HG03469 (cell line): ENCODE data around the gene IRF1.

Experiments
- ATAC-seq: cut with Tn5 transposase; IDR thresholded peaks from one replicate; pipeline ENCODE4 v1.9.1; 2021; ENCODE audit warnings: mild to moderate bottlenecking, moderate library complexity, moderate number of reproducible peaks; ENCODE audit not compliant: unreplicated experiment

IRF1 gene

DNA sequence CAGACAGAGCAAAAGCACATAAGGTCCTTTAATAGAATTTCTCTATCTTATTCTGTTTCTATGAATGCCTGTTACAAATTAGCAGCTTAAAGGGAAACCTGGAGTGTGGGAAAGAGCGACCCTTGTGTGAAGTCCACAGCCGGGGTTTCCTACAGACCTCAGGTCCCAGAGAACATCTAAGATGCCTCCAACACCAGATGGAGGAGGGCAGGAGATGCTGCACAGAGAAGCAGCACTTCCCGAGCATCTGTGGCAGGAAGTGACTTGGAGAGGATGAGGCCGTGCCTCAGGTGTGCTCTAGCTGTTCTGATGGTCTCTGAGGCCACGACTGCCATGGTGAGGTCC is 26.8 kb downstream of the IRF1 start:
- no peak for ATAC-seq

DNA sequence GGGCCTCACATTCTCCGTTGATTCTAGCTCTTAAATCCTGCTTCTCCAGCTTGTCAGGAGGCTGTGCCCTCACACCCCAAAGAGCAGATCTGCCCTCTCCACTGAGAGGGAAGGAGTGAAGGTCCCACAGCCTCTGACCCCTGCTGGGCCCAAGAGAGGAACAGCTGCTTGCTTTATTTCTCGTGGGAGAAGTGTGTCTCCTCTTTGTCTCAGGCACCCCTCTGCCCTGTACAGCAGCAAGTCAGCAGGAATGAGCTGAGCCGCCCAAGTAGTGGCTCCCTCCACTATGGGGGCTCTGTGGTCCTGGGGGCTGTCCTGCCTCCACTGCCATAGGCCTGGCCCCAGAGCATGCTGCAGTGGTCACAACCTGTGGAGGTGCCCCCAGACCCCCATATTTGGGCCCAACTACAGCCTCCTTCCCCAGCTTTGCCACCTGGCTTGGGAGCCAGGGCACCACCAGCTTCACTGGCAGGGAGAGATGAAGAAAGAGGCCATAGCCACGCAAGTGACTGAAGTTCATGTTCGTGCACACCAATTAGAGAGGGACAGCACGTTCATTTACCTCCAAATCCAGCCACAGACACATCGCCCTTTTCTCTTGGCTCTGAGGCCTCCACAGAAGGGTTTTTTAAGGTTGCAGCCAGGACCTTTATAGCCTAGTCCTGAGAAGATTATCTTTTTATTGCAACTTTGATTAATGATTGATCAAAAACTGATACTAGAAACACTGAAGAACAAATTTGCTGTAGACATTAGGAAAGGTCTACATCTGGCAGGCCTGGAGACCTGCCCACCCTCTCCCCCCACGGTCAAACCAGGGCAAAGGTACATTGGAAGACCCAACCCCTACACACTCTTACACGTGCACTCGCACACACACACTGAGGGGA is 27.5 kb downstream of the IRF1 start:
- no peak for ATAC-seq

DNA sequence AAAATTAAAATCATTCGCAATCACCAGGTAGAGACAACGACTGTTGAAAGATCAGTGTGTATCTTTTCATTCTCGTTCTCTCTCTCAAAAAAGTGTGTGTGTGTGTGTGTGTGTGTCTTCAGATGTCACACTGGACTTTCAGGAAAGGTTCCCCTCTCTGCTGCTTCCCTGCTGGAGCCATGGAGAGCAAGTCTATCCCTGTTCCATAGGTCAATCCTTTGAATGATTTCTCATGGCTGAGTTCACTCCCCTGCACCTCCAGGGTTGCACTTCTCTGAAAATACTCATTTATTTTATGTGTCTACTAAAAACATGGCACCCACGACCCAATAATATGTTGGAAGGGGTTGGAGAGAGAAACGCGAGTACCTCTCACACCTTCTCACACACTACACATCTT is 28.2 kb downstream of the IRF1 start:
- ATAC-seq, result no peak

DNA sequence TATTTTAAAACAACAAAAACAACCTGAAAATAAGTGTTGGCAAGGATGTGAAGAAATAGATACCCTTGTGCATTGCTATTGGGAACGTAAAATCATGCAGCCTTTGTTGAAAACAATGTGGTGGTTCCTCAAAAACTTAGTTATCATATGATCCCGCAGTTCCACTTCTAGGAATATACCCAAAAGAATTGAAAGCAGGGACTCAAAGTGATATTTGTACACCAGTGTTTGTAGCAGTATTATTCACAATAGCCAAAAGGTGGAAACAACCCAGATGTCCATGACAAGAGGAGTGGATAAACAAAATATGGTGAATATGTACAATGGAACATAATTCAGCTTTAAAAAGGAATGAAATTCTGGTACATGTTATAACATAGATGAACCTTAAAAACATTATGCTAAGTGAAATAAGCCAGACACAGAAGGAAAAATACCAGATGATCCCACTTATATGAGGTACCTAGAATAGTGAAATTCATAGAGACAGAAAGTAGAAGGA is 29.0 kb downstream of the IRF1 start:
- no peak for ATAC-seq

DNA sequence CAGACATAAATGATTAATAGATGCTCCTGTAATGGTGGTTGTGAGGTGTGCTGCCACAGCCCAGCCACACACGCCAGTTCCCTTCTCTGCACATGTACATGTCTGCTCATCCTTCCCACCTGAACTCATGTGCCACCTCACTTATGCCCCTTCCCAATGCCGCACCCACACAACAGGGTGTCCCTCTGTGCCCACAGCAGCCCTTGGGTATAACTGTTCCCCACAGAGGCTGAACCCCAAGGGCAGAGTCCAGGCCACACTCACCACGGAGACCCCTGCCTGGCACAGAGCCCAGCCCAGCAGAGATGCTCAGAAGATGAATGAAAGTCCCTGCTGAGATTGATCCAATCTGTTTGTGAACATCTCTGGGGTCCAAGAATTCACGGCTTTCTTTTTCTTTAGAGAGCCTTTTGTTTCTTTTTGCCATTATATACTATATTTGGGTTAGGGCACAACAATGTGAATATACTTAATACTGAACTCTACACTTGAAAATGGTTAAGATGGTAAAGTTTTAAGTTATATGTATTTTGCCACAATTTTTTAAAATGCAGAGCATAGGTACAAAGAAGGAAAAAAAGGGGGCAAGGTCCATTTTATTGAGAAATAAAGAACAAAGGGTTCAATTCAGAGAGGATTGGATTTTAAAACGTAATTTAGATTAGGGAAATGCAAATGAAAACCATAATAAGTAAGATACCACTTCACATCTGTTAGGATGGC is 29.6 kb downstream of the IRF1 start:
- ATAC-seq, result no peak

DNA sequence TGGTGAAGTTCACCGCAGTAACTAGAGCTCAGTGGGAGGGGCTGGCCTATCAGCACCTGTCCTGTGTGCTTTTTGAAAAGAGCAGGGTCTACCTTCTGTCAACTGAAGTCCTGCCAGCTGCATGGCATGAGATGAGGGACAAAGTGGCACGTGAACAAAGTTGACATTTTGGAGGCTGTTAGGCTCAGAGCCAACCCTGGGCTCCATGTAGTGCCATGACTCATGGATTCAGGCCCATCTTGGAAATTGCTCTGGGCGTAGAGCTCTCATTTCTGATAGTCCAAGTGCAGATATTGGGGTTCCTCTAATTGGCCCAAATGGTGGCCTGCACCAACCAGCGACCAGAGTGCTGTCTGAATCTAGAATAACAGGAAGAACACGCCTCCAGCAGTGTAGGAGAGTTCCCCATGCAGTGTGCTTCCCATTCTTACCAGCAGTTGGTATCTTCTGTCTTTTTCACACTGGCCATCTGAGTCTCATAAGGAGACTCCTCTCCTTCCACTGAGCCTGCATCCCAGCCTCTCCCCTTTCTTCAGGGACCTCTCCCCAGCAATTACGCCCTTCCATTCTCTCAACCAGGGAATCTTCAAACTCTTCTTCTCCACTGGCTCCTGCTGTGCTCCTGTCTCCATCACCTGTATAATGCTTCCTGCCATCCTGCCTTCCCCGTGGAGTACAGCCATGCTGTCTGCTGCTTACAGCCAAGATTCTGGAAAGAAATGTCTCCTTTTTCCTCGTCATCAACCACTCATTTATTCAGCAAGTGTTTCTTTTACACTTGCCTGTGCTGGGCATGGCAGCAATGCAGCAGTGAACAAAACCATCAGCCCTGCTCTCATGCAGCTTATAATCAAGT is 30.4 kb downstream of the IRF1 start:
- ATAC-seq, result no peak

DNA sequence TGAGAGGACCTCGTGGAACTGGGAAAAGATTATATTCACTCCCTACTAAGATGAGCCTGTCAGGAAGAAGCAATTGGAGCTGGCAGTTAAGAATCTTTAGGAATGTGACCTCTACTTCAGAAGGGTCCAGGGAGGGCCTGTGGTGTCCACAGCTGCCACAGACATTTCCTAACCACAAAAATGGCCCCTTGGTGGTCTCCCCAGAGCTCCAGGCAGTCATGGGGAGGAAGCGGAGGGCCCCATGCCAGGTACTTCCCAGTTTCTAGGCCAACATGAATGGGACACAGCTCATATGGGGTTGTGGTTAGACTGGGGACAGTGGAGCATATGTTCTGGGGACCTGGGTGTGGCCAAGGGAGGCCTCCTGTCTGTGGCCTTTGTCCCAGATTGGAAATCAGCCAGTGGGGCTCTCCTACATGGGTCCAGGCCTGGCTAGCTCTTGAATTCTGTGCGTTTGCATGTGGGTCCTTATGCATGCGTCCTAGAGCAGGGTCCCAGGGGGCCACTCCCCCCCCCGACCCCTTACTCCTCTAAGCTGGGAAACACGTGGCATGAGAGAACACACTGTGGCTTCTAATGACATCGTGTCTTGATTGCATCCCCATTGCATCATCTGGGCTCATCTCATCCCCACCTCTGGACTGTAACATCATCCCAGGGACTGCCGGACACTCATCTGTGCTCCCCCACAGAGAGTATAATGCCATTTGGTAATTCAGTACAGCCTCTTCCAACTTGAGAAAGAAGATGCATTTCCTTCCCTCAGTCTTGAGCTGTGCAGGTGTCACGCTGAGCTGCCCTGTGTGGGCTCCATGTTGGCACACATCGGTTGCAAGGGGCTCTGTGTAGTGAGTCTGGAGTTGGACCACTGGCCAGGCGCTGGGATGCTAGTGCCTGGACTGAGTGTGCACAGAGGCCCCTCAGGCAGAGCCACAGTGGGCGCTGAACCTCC is 31.3 kb downstream of the IRF1 start:
- ATAC-seq, result no peak

DNA sequence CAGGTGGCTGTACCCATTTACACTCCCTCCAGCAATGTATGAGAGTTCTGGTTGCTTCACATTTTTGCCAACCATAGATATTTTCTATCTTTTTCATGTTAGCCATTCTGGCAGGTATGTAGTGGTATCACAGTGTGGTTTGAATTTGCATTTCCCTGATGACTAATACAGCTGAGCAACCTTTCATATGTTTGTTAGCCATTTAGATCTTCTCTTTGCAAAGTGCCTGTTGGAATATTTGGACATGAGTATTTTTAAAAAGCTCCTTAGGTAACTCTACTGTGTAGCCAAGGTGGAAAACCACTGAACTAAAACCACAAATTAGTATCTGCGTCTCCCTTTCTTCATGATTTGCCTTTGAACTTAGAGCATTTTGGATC is 31.9 kb downstream of the IRF1 start:
- peak; percentile 42 for ATAC-seq

DNA sequence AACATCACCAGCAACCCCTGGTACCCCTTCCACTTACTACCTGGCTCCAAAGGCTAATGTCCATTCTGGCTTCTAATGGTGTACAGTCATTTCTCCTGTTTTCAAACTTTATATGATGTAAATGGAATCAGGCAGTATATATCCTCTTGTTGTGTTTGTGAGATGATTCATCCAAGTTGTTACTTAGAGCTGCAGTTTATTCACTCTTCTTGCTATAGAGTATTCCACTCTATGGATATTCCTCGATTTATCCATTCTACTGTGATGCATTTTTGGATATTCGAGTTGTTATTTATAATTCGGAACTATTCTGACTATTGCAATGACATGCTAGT is 32.4 kb downstream of the IRF1 start:
- ATAC-seq, result no peak

DNA sequence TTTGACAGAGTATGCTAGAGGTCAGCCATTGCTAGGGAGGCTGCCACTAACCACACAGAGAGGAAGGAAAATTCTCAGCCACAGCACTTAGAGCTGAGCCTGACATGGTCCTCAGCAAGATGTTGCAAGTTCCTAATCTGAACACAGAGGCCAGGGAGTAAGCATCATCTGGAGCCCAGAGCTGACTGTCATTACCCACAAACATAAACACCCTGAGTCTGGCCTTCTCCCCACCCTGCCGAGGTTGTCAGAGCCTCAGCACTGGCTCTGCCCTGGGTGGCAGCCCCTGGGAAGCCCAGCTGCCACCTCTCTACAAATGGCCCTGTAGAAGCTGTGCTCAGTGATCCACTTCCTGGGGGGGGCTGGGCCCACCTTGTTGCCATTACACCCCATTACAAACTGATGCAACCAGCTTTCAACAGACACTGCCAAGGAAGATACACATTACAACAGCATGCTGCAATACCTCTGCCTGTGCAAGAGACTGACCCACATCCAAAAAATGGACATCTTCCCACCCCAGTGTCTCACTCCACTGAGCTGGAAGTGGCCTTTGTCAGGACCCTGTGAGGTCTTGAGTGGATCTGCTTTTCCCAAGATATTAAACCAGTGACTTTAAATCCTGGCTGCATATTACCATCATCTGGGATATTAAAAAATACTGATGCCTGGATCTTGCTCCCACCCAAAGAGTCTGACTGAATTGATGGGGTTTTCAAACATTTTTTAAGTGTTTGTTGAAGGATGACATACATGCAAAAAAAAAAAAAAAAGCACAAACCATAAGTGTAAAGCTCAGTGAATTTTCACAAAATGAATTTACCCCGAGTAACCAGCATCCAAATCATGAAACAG is 33.0 kb downstream of the IRF1 start:
- no peak for ATAC-seq

DNA sequence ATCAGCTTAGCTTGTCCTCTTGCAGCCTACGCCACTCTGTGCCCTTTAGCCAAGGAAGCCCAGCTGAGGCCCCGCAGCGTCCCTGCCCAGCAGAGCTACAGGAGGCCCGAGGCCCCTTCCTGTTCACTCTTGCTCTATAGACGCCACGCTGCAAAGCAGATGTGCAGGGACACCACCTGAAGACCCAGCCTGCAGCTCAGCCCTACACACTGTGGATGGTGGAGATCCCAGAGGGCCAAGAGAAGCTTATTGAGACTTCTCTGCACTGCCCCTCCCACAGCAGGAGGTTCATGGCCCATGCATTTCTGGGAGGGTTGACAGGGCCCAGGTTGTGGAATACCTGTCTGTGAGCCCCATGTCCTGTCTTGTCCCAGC is 33.6 kb downstream of the IRF1 start:
- no peak for ATAC-seq

DNA sequence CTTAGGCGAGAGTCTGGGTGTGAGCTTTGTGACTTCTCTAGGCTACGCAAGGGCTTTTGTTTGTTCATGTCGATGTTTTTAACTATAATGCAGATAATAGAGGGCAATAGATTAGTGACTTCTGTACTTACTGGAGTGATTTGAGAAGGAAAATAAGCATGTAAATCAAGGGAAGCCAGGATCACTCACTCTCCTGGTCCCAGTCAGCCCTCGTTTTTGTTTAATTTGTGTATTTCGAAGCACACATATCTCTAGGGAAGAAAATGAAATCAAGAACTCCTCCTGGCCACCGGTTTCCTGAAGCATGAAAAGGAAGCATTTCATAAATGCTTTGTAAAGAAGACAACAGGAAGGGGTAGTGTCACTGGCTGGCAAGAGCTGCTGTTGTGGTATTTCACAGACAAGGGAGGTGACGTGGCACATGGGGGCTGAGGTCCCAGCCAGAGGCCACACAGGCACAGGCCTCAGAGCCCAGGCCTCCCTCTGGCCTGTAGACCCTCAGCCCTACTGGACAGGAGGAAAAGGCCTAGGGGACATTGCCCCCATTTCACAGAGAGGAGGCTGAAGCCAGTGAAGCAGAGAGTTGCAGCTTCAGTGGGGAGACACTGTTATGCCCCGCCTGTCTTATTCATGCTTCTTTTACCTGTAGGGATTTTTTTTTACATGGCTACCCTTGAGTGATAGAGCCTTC is 34.1 kb downstream of the IRF1 start:
- peak; percentile 55 for ATAC-seq

DNA sequence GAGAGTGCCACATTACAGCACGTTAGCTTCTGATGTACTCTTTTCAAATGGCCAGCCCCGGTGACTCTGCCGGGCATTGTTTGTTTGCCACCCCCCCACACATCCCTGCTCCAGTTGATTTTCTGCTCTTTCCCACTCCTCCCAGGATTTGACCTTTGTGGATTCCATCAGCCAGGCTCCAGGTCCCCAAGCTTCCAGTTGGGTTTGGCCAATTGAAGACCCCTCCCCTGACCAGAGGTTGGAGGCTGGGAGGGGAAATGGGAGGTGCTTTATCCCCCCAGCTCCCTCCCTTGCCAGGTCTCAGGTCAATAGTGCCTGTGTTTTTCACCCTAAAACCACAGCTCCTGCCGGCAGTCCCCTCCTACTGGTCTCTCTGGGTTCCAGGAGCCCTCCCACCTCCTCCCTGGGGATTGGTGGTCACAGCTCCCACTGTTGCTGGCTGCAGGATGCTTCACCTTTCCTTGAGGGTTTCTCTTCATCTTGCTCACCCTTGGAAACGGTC is 34.9 kb downstream of the IRF1 start:
- no peak for ATAC-seq

DNA sequence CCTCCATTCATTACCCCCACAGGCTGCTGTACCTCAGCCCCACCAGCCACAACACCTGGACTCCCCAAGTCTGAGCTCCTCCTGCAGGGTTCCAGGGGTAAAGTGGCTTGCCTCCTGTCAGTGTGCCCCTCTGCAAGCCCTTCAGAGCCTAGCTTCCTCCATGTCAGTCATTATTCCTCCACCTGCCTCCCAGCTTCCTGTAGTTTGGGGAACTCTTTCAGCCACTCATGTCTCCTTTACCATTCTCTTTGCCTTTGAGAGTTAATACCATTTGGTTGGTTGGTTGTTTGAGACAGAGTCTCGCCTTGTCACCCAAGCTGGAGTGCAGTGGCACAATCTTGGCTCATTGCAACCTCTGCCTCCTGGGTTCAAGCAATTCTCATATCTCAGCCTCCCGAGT is 36.2 kb downstream of the IRF1 start:
- no peak for ATAC-seq

DNA sequence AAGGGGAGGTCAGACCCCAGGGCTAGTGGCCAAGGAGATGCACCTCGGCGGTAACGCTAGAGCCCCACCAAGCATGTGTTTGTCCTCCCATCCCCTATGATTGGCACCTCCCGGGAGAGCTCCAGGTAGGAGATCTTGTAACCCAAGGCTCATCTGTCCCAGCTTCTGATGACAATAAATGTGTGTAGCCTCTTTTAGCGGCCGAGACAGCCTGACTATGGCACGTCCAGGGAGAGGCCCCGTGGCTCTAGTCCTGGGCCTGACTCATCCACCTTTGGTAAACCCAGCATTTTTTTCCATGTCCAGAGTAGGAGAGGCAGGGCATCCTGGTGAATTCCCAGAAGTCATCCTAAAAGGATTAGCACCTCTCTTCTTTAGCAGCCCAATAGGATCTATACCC is 39.2 kb downstream of the IRF1 start:
- no peak for ATAC-seq

DNA sequence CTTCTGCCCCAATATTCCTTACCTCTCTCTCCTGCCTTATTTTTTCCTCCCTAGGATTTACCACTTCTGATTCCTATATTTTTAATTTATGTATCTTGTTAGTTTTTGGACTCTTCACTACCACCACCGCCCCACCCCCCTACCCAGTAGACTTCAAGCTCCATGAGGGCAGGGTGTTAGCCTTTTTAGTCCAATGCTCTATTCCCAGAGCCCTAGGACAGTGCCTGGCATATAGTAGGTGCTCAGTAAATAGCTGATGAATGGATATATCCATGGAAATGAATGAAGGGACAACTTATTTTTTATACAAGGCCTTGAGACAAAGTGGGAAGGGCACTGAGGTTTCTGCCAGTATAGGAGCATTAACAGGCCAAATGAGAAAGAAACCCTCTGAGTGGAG is 41.5 kb downstream of the IRF1 start:
- ATAC-seq, result no peak

DNA sequence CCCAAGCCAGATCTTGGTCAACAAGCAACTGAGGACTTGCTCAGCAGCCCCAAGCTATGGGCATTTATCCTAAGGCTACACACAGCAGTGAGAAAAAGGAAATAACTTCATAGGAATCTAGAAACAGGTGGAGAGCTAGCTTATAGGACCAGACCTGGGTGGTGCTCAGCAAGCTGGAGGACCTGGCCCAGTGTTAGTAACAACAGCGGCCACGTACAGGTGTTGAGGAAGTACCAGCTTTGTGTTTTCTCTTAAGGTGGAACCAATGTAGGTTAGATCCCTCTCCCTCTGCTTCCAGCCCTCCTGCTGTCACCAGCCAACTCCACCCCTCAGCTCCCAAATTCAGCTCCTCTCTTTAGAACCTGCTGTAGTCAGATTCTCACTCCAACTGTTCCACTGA is 43.4 kb downstream of the IRF1 start:
- ATAC-seq, result no peak

DNA sequence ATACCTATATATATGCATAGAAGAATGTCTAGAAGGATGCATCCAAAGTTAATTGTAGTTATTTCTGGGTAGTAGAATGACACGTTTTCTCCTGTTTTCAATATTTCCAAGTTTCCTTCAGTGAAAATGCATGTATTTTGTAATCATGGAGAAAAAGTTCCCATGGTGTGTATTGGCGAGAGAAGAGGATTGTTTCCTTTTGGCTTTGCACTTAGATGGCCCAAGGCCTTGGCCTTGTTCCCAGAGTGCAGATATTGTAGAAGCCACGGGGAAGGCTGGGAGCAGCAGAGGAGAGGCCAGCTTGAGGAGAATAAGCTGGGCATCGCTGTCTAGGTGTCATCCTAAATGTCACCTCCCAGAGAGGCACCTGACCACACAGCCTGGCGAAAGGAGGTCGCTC is 44.0 kb downstream of the IRF1 start:
- no peak for ATAC-seq

DNA sequence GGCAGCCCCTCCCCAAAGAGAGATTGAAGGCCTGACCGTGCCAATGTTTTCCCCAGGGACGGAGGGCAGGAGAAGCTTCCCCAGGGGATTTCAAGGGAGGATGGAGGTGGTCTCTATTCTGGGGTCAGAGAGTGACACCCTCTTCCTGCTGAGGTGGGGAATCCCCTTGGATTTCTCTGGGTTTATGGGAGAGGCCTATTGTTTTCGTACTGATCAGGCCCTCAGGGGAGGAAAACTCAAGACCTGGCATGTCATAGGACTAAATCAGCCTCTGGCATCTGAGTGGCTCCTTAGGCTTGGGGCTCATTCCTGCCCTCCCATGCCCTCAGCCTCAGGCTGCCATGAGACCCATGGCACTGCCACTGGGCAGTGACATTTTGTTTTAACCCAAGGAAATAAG is 44.6 kb downstream of the IRF1 start:
- no peak for ATAC-seq
